CD14-positive monocyte (primary cell): ENCODE data around the gene PPP1R12B. TPM values are rescaled to one million over a fixed set of nuclear protein-coding genes. Genes with fewer than 3 reads are reported as not detected.
"Not testable (repeated sequence)": the region's sequence is repeated elsewhere in the genome, so short reads cannot be mapped to it uniquely, and the experiment has no call there.

Experiments used
- DNase-seq, 3 donors: peaks; one replicate each; pipeline ENCODE4 v3.0.0-alpha.2; 2011 to 2022
- H2AFZ ChIP-seq: 2 replicates; pipeline ENCODE4 v1.6.0; 2012; ENCODE audit warnings: mild to moderate bottlenecking, low read depth, low read length, inconsistent platforms; ENCODE audit not compliant: insufficient read depth, poor library complexity, severe bottlenecking
- H3K27ac ChIP-seq, 2 donors: 1 replicate in 1 of 2; 2 replicates in 1 of 2; pipeline ENCODE4 v1.5.1; 2012 to 2013; ENCODE audit warnings: low read length in 2 of 2, control low read depth in 1 of 2, inconsistent platforms in 1 of 2, low read depth in 1 of 2, mild to moderate bottlenecking in 1 of 2
- H3K27me3 ChIP-seq, 2 donors: one replicate each; pipeline versions ENCODE4 v1.6.0 to v1.6.1; 2011 to 2013; ENCODE audit warnings: low read length in 2 of 2; ENCODE audit not compliant: control insufficient read depth in 2 of 2, insufficient read depth in 2 of 2
- H3K36me3 ChIP-seq, 2 donors: replicated peaks in 1 of 2; 1 replicate in 1 of 2; 2 replicates in 1 of 2; pipeline versions ENCODE4 v1.5.1 to v1.6.1; 2012 to 2013; ENCODE audit warnings: low read length in 2 of 2, control low read depth in 1 of 2, inconsistent platforms in 1 of 2, mild to moderate bottlenecking in 1 of 2; ENCODE audit not compliant: insufficient read depth in 2 of 2, control insufficient read depth in 1 of 2
- H3K4me1 ChIP-seq, 2 donors: 1 replicate in 1 of 2; 2 replicates in 1 of 2; pipeline versions ENCODE4 v1.5.1 to v1.6.1; 2012 to 2013; ENCODE audit warnings: low read length in 2 of 2, control low read depth in 1 of 2, inconsistent platforms in 1 of 2, mild to moderate bottlenecking in 1 of 2, moderate library complexity in 1 of 2; ENCODE audit not compliant: insufficient read depth in 2 of 2, control insufficient read depth in 1 of 2
- H3K4me2 ChIP-seq: replicated peaks from 2 replicates; pipeline ENCODE3; 2012; ENCODE audit warnings: low read length, moderate library complexity, mild to moderate bottlenecking; ENCODE audit not compliant: poor library complexity, severe bottlenecking; ENCODE audit errors: extremely low read depth
- H3K4me3 ChIP-seq, 3 experiments: fragments of 200-600 bp in 1 of 3; sonication (generic) in 1 of 3; replicated peaks in 1 of 3; 1 replicate in 2 of 3; 2 replicates in 1 of 3; pipeline ENCODE4 v1.5.1; 2011 to 2013; ENCODE audit warnings: low read length in 3 of 3, mild to moderate bottlenecking in 3 of 3, control low read depth in 2 of 3, low read depth in 2 of 3, inconsistent platforms in 1 of 3, moderate library complexity in 1 of 3
- H3K79me2 ChIP-seq: 2 replicates; pipeline ENCODE4 v1.6.0; 2012; ENCODE audit warnings: mild to moderate bottlenecking, control low read depth, inconsistent platforms, low read length, moderate library complexity; ENCODE audit not compliant: insufficient read depth
- H3K9ac ChIP-seq: 2 replicates; pipeline ENCODE4 v1.6.0; 2017; ENCODE audit warnings: low read length, mild to moderate bottlenecking; ENCODE audit not compliant: insufficient read depth, poor library complexity, severe bottlenecking
- H3K9me3 ChIP-seq, 2 donors: replicated peaks in 1 of 2; 1 replicate in 1 of 2; 2 replicates in 1 of 2; pipeline versions ENCODE4 v1.5.1 to v1.6.1; 2012 to 2013; ENCODE audit warnings: low read length in 2 of 2, control low read depth in 1 of 2; ENCODE audit not compliant: control insufficient read depth in 1 of 2, insufficient read depth in 1 of 2
- H4K20me1 ChIP-seq: 2 replicates; pipeline ENCODE4 v1.6.0; 2012; ENCODE audit warnings: mild to moderate bottlenecking, low read length, control low read depth, moderate library complexity; ENCODE audit not compliant: insufficient read depth
- H3K27ac Mint-ChIP-seq, 7 donors: one replicate each; pipeline ENCODE4 v1.8.0; 2020; ENCODE audit warnings: mild to moderate bottlenecking in 7 of 7, mixed read lengths in 7 of 7, moderate library complexity in 6 of 7, inconsistent platforms in 2 of 7
- H3K27me3 Mint-ChIP-seq, 3 donors: one replicate each; pipeline ENCODE4 v1.8.0; 2021 to 2022; ENCODE audit warnings: low read depth in 3 of 3, mild to moderate bottlenecking in 3 of 3, mixed read lengths in 3 of 3, moderate library complexity in 3 of 3, inconsistent platforms in 1 of 3
- H3K36me3 Mint-ChIP-seq, 2 donors: one replicate each; pipeline ENCODE4 v1.8.0; 2020; ENCODE audit warnings: mixed read lengths in 2 of 2, inconsistent platforms in 1 of 2, mild to moderate bottlenecking in 1 of 2
- H3K4me1 Mint-ChIP-seq: one replicate; pipeline ENCODE4 v1.8.0; 2020; ENCODE audit warnings: mild to moderate bottlenecking, mixed read lengths
- H3K4me3 Mint-ChIP-seq, 2 donors: one replicate each; pipeline ENCODE4 v1.8.0; 2020; ENCODE audit warnings: mild to moderate bottlenecking in 2 of 2, mixed read lengths in 2 of 2, moderate library complexity in 1 of 2
- H3K9me3 Mint-ChIP-seq, 7 donors: one replicate each; pipeline ENCODE4 v1.8.0; 2020 to 2022; ENCODE audit warnings: mixed read lengths in 7 of 7, mild to moderate bottlenecking in 6 of 7, moderate library complexity in 6 of 7, inconsistent platforms in 2 of 7
- WGBS: methylation state at CpG from one replicate; pipeline ENCODE4 v1.1.5; 2013; ENCODE audit warnings: missing lambda C conversion rate; ENCODE audit not compliant: insufficient coverage; 5-methylcytosine and 5-hydroxymethylcytosine counted together
- intact Hi-C, 2 donors: fragments of 100-400 bp; cut with micrococcal nuclease; formaldehyde crosslinking; loops; one replicate each; pipeline versions ENCODE4 v1.15.0 to v1.15.1; 2023
- polyA plus RNA-seq, 3 donors: library from polyadenylated mRNA; depleted of rRNA in 1 of 3; unstranded in 2 of 3; stranded (reverse) in 1 of 3; fragments of 300-500 nt in 2 of 3; fragments of >200 nt in 1 of 3; fragmentation: Illumina TruSeq in 2 of 3; gene quantifications; 1 replicate in 2 of 3; 2 replicates in 1 of 3; pipeline ENCODE4 v1.2.3, GENCODE V29; 2012 to 2021
- TF ChIP-seq, protein P1 (sequence below): fragments of 200-600 bp; IDR thresholded peaks from one replicate; pipeline ENCODE4 v1.8.0; 2022; ENCODE audit warnings: antibody characterized with exemption, mild to moderate bottlenecking

PPP1R12B gene
- polyA plus RNA-seq, 3 donors: 1.3 to 12.2 (median 1.7) TPM

- Histone ChIP-seq H2AFZ (no peak overlapping the region), H3K27ac (no peak overlapping the region), H3K27me3 (peaks cover 82 to 92% of the 10 kb centered on the region in 2 donors), H3K79me2 (no peaks in the 10 kb centered on the region), H4K20me1 (peaks cover 95% of the 10 kb centered on the region), H3K9me3 (peaks cover 2 to 12% of the 10 kb centered on the region in 2 donors), H3K4me2 (no peak overlapping the region), H3K9ac (no peak overlapping the region), H3K4me3 (no peak overlapping the region), H3K36me3 (no peaks in the 10 kb centered on the region), H3K4me1 (peaks cover 27 to 35% of the 10 kb centered on the region in 2 donors)
- H3K27me3 Mint-ChIP-seq: peaks cover 15 to 80% (median 15%) of the 10 kb centered on the region in 3 donors
- no peak for DNase-seq
- no peak overlapping the region for H3K27ac Mint-ChIP-seq
- intact Hi-C loops: loop anchor here in 1 of 2 donors (10.0 kb wide), 1 partner anchor 135 kb away; no protein-coding TSS in a partner anchor
- H3K9me3 Mint-ChIP-seq: peaks cover 2 to 32% (median 19%) of the 10 kb centered on the region in 7 donors
- H3K4me3 Mint-ChIP-seq: no peak overlapping the region
- WGBS: 100% methylated on average over 2 of the region's 2 CpGs
- peaks cover 40% of the 10 kb centered on the region for H3K4me1 Mint-ChIP-seq
- TF ChIP-seq, protein P1, sequence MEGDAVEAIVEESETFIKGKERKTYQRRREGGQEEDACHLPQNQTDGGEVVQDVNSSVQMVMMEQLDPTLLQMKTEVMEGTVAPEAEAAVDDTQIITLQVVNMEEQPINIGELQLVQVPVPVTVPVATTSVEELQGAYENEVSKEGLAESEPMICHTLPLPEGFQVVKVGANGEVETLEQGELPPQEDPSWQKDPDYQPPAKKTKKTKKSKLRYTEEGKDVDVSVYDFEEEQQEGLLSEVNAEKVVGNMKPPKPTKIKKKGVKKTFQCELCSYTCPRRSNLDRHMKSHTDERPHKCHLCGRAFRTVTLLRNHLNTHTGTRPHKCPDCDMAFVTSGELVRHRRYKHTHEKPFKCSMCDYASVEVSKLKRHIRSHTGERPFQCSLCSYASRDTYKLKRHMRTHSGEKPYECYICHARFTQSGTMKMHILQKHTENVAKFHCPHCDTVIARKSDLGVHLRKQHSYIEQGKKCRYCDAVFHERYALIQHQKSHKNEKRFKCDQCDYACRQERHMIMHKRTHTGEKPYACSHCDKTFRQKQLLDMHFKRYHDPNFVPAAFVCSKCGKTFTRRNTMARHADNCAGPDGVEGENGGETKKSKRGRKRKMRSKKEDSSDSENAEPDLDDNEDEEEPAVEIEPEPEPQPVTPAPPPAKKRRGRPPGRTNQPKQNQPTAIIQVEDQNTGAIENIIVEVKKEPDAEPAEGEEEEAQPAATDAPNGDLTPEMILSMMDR: no peak
- peaks cover 5 to 18% of the 10 kb centered on the region in 2 donors for H3K36me3 Mint-ChIP-seq
These were observed 271.0 kb downstream of the PPP1R12B start for GRCh38 chr1:202619505-202619904.

DNA sequence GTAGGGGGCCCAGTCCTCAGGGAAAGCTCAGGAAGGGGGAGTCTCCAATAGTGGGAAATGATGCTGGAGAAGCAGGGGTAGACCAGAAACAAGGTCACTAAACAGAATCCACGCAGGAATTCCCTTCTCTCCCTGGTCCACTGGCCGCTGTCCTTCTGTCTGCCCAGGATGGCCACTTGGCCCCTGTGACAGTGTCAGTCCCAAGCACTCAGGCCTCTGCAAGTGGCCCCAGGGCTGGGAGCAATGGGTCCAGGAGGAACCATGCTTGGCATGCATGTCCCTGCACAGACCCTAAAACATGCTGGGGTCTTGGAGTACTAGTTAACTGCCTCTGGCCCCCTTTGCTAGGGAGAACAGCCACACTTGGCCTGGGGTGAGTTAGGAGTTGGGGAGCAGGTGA is 271.5 kb downstream of the PPP1R12B start:
- H3K4me3 Mint-ChIP-seq, H3K9ac ChIP-seq, H3K27ac ChIP-seq, H3K79me2 ChIP-seq, H3K4me2 ChIP-seq, DNase-seq, H2AFZ ChIP-seq, H3K36me3 ChIP-seq, H3K4me3 ChIP-seq, intact Hi-C loops, H3K27ac Mint-ChIP-seq: not testable (repeated sequence)
- peaks cover 0 to 16% of the 10 kb centered on the region in 2 donors for H3K36me3 Mint-ChIP-seq
- H4K20me1 ChIP-seq: peaks cover 95% of the 10 kb centered on the region
- peaks cover 77 to 92% of the 10 kb centered on the region in 2 donors for H3K27me3 ChIP-seq
- no CpG with 5 or more reads among the region's 2 CpGs for WGBS
- peaks cover 34% of the 10 kb centered on the region for H3K4me1 Mint-ChIP-seq
- H3K9me3 ChIP-seq: peaks cover 2 to 15% of the 10 kb centered on the region in 2 donors
- peaks cover 9 to 74% (median 10%) of the 10 kb centered on the region in 3 donors for H3K27me3 Mint-ChIP-seq
- peaks cover 22 to 30% of the 10 kb centered on the region in 2 donors for H3K4me1 ChIP-seq
- H3K9me3 Mint-ChIP-seq: peaks cover 2 to 32% (median 15%) of the 10 kb centered on the region in 7 donors
